Colonic mucosa (tissue), 4 donors: ENCODE data around the gene FAIM2. TPM values are rescaled to one million over a fixed set of nuclear protein-coding genes. Genes with fewer than 3 reads are reported as not detected.

ENCODE experiments used
- DNase-seq: peaks from one replicate; pipeline ENCODE4 v3.0.0-alpha.2; 2020
- H3K27ac ChIP-seq: fragments of 200-600 bp; one replicate; pipeline ENCODE4 v1.8.0; 2021
- H3K27me3 ChIP-seq: fragments of 200-600 bp; one replicate; pipeline ENCODE4 v1.8.0; 2021
- H3K36me3 ChIP-seq: fragments of 200-600 bp; one replicate; pipeline ENCODE4 v1.8.0; 2021
- H3K4me1 ChIP-seq: fragments of 200-600 bp; one replicate; pipeline ENCODE4 v1.8.0; 2021; ENCODE audit warnings: mild to moderate bottlenecking
- H3K4me3 ChIP-seq: fragments of 200-600 bp; one replicate; pipeline ENCODE4 v1.8.0; 2021
- H3K9ac ChIP-seq, 2 donors: one replicate each; pipeline ENCODE4 v1.7.0; 2013; ENCODE audit warnings: control low read depth in 2 of 2, low read depth in 2 of 2, low read length in 2 of 2
- H3K9me3 ChIP-seq: fragments of 200-600 bp; one replicate; pipeline ENCODE4 v1.8.0; 2021
- CTCF ChIP-seq: fragments of 200-600 bp; IDR thresholded peaks from one replicate; pipeline ENCODE4 v1.8.0; 2022; ENCODE audit warnings: antibody characterized with exemption, mild to moderate bottlenecking
- intact Hi-C: fragments of 100-400 bp; cut with DNase I; formaldehyde crosslinking; loops from one replicate; pipeline ENCODE4 v1.14.1; 2022
- total RNA-seq, 2 donors: library from RNA; stranded (reverse); fragmentation: NEBNext Ultra II Directional in 1 of 2; extraction: Animal tissue kit (Norgen Biotek cat#: 25700) in 1 of 2; gene quantifications; one replicate each; pipeline ENCODE4 v1.2.1, GENCODE V29; 2021
- donor health status: healthy.
- donor health status: DM: no; HTN: no; CAD: no.
- donor health status: DM: no; HTN: no; CAD: no.

The FAIM2 gene
- total RNA-seq, 2 donors from 2014 or later = 2.8 to 3.6 TPM

GRCh38 chr12:49867570-49868341 lies 35.9 kb downstream of the FAIM2 start:
- Histone ChIP-seq H3K27me3 (no peaks in the 10 kb centered on the region), H3K9ac (no peak overlapping the region), H3K9me3 (no peaks in the 10 kb centered on the region), H3K4me3 (no peak overlapping the region), H3K4me1 (peaks cover 7% of the 10 kb centered on the region), H3K27ac (no peak overlapping the region), H3K36me3 (no peaks in the 10 kb centered on the region)
- no peak for DNase-seq
- TF ChIP-seq CTCF = no peak
- intact Hi-C loops = loop anchor here (10.0 kb wide), 1 partner anchor 197 kb away; no protein-coding TSS in a partner anchor

- Histone ChIP-seq H3K9ac (no peak overlapping the region), H3K27ac (no peak overlapping the region), H3K36me3 (no peaks in the 10 kb centered on the region), H3K27me3 (no peaks in the 10 kb centered on the region), H3K4me1 (peaks cover 7% of the 10 kb centered on the region), H3K9me3 (no peaks in the 10 kb centered on the region), H3K4me3 (no peak overlapping the region)
- DNase-seq = peak; percentile 81
- TF ChIP-seq CTCF = peak; percentile 97
- intact Hi-C loops = loop anchor here (10.0 kb wide), 1 partner anchor 198 kb away; no protein-coding TSS in a partner anchor
Measured at GRCh38 chr12:49866859-49867569, 36.7 kb downstream of the FAIM2 start.

- intact Hi-C loops = loop anchor here (10.0 kb wide), 1 partner anchor 199 kb away; no protein-coding TSS in a partner anchor
- TF ChIP-seq CTCF = no peak
Measured at GRCh38 chr12:49865782-49866135, 37.9 kb downstream of the FAIM2 start.

GRCh38 chr12:49865109-49865781 lies 38.5 kb downstream of the FAIM2 start:
- no peak overlapping the region for H3K4me3 ChIP-seq
- no peak overlapping the region for H3K27ac ChIP-seq
- DNase-seq = no peak
- intact Hi-C loops = loop anchor here (10.0 kb wide), 1 partner anchor 200 kb away; no protein-coding TSS in a partner anchor
- no peaks in the 10 kb centered on the region for H3K27me3 ChIP-seq
- H3K4me1 ChIP-seq = peaks cover 7% of the 10 kb centered on the region
- no peak for TF ChIP-seq CTCF
- H3K9ac ChIP-seq = no peak overlapping the region
- no peaks in the 10 kb centered on the region for H3K9me3 ChIP-seq
- H3K36me3 ChIP-seq = no peaks in the 10 kb centered on the region

More at GRCh38 chr12:49865782-49866135, 37.9 kb downstream of the FAIM2 start:
- no peak overlapping the region for H3K27ac ChIP-seq
- H3K36me3 ChIP-seq = no peaks in the 10 kb centered on the region
- H3K9me3 ChIP-seq = no peaks in the 10 kb centered on the region
- H3K4me3 ChIP-seq = no peak overlapping the region
- no peak for DNase-seq
- H3K9ac ChIP-seq = no peak overlapping the region
- peaks cover 7% of the 10 kb centered on the region for H3K4me1 ChIP-seq
- no peaks in the 10 kb centered on the region for H3K27me3 ChIP-seq

- H3K27me3 ChIP-seq = no peaks in the 10 kb centered on the region
- DNase-seq = no peak
- TF ChIP-seq CTCF = no peak
- no peak overlapping the region for H3K9ac ChIP-seq
- H3K9me3 ChIP-seq = no peaks in the 10 kb centered on the region
- H3K4me1 ChIP-seq = peaks cover 7% of the 10 kb centered on the region
- no peak overlapping the region for H3K27ac ChIP-seq
- no peak overlapping the region for H3K4me3 ChIP-seq
- H3K36me3 ChIP-seq = no peaks in the 10 kb centered on the region
- intact Hi-C loops = loop anchor here (10.0 kb wide), 1 partner anchor 200 kb away; no protein-coding TSS in a partner anchor
Measured at GRCh38 chr12:49864798-49865090, 39.0 kb downstream of the FAIM2 start.
